ENCODE data around the gene SERPINB2.

SERPINB2 gene

DNA sequence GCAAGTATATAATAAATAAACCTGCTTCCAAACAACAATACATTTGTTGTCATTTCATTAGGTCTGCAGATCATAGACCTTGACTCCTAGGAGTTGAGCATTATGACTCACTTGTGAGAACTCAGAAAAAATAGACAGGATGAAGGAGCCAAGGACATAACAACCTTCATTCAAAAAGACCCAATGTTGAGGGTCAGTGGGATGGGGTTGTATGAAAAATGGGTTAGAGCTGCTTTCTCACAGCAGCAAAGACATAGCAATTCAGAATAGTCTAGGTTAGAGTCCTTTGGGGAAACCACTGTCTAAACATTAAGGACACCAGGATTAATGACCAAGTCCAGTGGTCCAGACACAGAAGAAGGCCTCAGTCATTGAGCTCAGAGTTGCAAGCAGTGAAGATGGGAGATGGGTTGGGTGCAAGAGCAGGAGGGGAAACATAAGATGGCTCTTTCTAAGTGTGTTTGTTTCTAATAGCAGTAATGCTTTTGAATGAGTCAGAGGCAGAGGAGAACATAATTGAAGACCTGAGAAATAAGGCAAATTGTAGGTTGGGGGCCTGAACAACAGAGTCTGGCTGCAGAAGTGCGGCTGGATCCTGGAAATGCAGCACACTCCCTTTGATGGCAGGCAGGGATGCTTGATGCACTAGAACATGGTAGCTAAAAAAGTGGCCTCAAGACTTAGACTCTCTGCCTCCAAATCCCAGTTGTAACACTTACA is 16.5 kb downstream of the SERPINB2 start:
- POLR2A ChIA-PET (ENCODE audit: low non-redundant PET) = no interaction called here

GRCh38 chr18:63904694-63905093 is 17.2 kb downstream of the SERPINB2 start:
- ChIA-PET POLR2A (ENCODE audit: low non-redundant PET) (no interaction called here), CTCF (interaction anchor here (1.9 kb wide), 1 partner anchor 31 kb away, joined by 9 read pairs; no protein-coding TSS in a partner anchor)
- no peak for DNase-seq (ENCODE audit: low spot score)
- no peak overlapping the region for H3K27ac ChIP-seq
- no peak for TF ChIP-seq CTCF (conservative IDR thresholded peaks at IDR 0.05; ENCODE audit: low read depth)

More for the DNA sequence above, 16.5 kb downstream of the SERPINB2 start:
- CTCF ChIA-PET = interaction anchor here (0.6 to 1.9 kb wide), 2 partner anchors 32 to 162 kb away, joined by 3 to 9 read pairs; no protein-coding TSS in a partner anchor
- no peak for TF ChIP-seq CTCF (conservative IDR thresholded peaks at IDR 0.05; ENCODE audit: low read depth)
- DNase-seq (ENCODE audit: low spot score) = no peak
- no peak overlapping the region for H3K27ac ChIP-seq

- H3K27ac ChIP-seq = no peak overlapping the region
- TF ChIP-seq CTCF (conservative IDR thresholded peaks at IDR 0.05; ENCODE audit: low read depth) = no peak
- ChIA-PET POLR2A (ENCODE audit: low non-redundant PET) (no interaction called here), CTCF (interaction anchor here (1.9 kb wide), 1 partner anchor 31 kb away, joined by 9 read pairs; no protein-coding TSS in a partner anchor)
- no peak for DNase-seq (ENCODE audit: low spot score)
These were observed 17.9 kb downstream of the SERPINB2 start for GRCh38 chr18:63905361-63905760.

DNA sequence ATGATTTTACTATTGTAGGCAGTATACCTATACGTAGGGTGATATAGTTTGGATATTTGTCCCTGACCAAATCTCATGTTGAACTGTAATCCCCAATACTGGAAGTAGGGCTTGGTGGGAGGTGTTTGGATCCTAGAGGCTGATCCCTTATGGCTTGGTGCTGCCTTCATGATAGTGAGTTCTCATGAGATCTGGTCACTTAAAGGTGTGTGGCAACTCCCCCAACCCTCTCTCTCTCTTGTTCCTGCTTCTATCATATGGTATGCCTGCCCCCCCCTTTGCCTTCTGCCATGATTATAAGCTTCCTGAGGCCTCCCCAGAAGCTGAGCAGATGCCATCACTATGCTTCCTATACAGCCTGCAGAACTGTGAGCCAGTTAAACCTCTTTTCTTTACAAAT is 18.6 kb downstream of the SERPINB2 start:
- TF ChIP-seq CTCF (conservative IDR thresholded peaks at IDR 0.05; ENCODE audit: low read depth) = no peak
- DNase-seq (ENCODE audit: low spot score) = no peak
- no peak overlapping the region for H3K27ac ChIP-seq
- ChIA-PET POLR2A (ENCODE audit: low non-redundant PET) (no interaction called here), CTCF (no interaction called here)

DNA sequence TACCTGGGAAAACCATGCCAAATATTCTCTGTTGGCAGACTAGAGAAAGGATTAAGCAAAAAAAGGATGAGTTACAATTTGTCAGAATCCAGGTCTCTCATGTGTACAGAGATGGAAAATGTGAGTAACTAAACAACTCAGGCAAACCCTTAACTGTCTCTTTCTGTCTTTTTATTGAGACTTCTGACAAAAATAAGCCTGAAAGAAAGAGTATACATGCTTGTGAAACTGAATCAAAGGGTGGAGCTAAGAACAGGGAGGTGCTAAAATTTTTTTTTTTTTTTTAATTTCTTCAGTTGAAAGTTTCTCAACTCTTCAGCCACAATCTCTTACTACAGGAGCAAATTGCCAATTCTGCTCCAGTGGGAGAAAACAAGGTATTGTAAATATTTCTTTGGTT is 20.2 kb downstream of the SERPINB2 start, which contains the start of gene SERPINB10:
Gene SERPINB10, plus strand, starts transcription at position 295 of the 400 bp plus-strand sequence. CDS start 7,553 bp downstream, outside the sequence.
- ChIA-PET POLR2A (ENCODE audit: low non-redundant PET) (no interaction called here), CTCF (no interaction called here)
- no peak for TF ChIP-seq CTCF (conservative IDR thresholded peaks at IDR 0.05; ENCODE audit: low read depth)
- DNase-seq (ENCODE audit: low spot score) = no peak
- no peak within 1 kb of the TSS for H3K27ac ChIP-seq

GRCh38 chr18:63908858-63909257 is 21.4 kb downstream of the SERPINB2 start:
- TF ChIP-seq CTCF (conservative IDR thresholded peaks at IDR 0.05; ENCODE audit: low read depth) = no peak
- POLR2A ChIA-PET (ENCODE audit: low non-redundant PET) = no interaction called here
- CTCF ChIA-PET = no interaction called here
- no peak for DNase-seq (ENCODE audit: low spot score)
- no peak overlapping the region for H3K27ac ChIP-seq

All from RWPE1 (cell line).